B cell (primary cell): Measurements from ENCODE around the gene NEK6.

Experiments
- CTCF ChIP-seq: fragments of 200-600 bp; IDR thresholded peaks from one replicate; pipeline ENCODE4 v1.8.0; 2022; ENCODE audit warnings: antibody characterized with exemption, mild to moderate bottlenecking
- EZH2 ChIP-seq: IDR thresholded peaks from 2 replicates; pipeline ENCODE4 v1.6.1; 2012; ENCODE audit warnings: borderline replicate concordance, low read depth, mild to moderate bottlenecking, moderate library complexity, low read length; ENCODE audit not compliant: insufficient read depth, poor library complexity, severe bottlenecking

GRCh38 chr9:124373386-124373785 is 115.6 kb downstream of the NEK6 start:
- TF ChIP-seq CTCF, result no peak
- TF ChIP-seq EZH2, result no peak
